Upper lobe of right lung (tissue), 1 donor: ENCODE measurements around the gene PLCB3. TPM values are rescaled to one million over a fixed set of nuclear protein-coding genes. Genes with fewer than 3 reads are reported as not detected.
"Not testable (repeated sequence)": the region's sequence is repeated elsewhere in the genome, so short reads cannot be mapped to it uniquely, and the experiment has no call there.

Experiments
- ATAC-seq: fragments of 200-7000 bp; cut with Tn5 transposase; one replicate; pipeline ENCODE4 v1.9.1; 2020; ENCODE audit warnings: mild to moderate bottlenecking, moderate library complexity
- DNase-seq: peaks from one replicate; pipeline ENCODE4 v3.0.0-alpha.2; 2020
- H3K27ac ChIP-seq: fragments of 200-600 bp; one replicate; pipeline ENCODE4 v1.8.0; 2022
- H3K27me3 ChIP-seq: fragments of 200-600 bp; one replicate; pipeline ENCODE4 v1.8.0; 2022; ENCODE audit warnings: mild to moderate bottlenecking
- H3K36me3 ChIP-seq: fragments of 200-600 bp; one replicate; pipeline ENCODE4 v1.8.0; 2022
- H3K4me1 ChIP-seq: fragments of 200-600 bp; one replicate; pipeline ENCODE4 v1.8.0; 2022
- H3K4me3 ChIP-seq: fragments of 200-600 bp; one replicate; pipeline ENCODE4 v1.8.0; 2022; ENCODE audit warnings: mild to moderate bottlenecking
- H3K9me3 ChIP-seq: fragments of 200-600 bp; one replicate; pipeline ENCODE4 v1.8.0; 2022
- CTCF ChIP-seq: fragments of 200-600 bp; IDR thresholded peaks from one replicate; pipeline ENCODE4 v1.8.0; 2022; ENCODE audit warnings: antibody characterized with exemption
- intact Hi-C: fragments of 100-400 bp; cut with DNase I; formaldehyde crosslinking; loops from one replicate; pipeline ENCODE4 v1.11.0; 2022
- total RNA-seq: library from RNA; stranded (reverse); fragmentation: NEBNext Ultra II Directional; extraction: Animal tissue kit (Norgen Biotek cat#: 25700); gene quantifications from one replicate; pipeline ENCODE4 v1.2.1, GENCODE V29; 2021
- donor health status: DM: no; HTN: yes; CAD: no; lungs with severe emphysema.

PLCB3 gene
- total RNA-seq, 1 donor from 2014 or later, result 32.4 TPM

- H3K4me1 ChIP-seq, result peaks cover 11% of the 10 kb centered on the region
- H3K4me3 ChIP-seq, result no peak overlapping the region
- no peak for TF ChIP-seq CTCF
- no peak for ATAC-seq
- intact Hi-C loops, result no loop called here
- peak overlapping the region; percentile 36 for H3K27ac ChIP-seq
- no peaks in the 10 kb centered on the region for H3K27me3 ChIP-seq
- H3K36me3 ChIP-seq, result peaks cover 26% of the 10 kb centered on the region
- H3K9me3 ChIP-seq, result no peaks in the 10 kb centered on the region
- DNase-seq, result no peak
These were observed 61.6 kb downstream of the PLCB3 start for GRCh38 chr11:64312947-64313346.

GRCh38 chr11:64313491-64314145 lies 62.3 kb downstream of the PLCB3 start:
- Histone ChIP-seq H3K27me3 (no peaks in the 10 kb centered on the region), H3K9me3 (no peaks in the 10 kb centered on the region), H3K36me3 (peaks cover 24% of the 10 kb centered on the region), H3K27ac (peak overlapping the region; percentile 36), H3K4me1 (peaks cover 11% of the 10 kb centered on the region), H3K4me3 (peak overlapping the region; percentile 8)
- DNase-seq (peak; percentile 69), ATAC-seq (no peak)
- TF ChIP-seq CTCF, result no peak
- intact Hi-C loops, result no loop called here

GRCh38 chr11:64314146-64314804 lies 62.9 kb downstream of the PLCB3 start:
- intact Hi-C loops, result no loop called here
- H3K36me3 ChIP-seq, result peaks cover 24% of the 10 kb centered on the region

GRCh38 chr11:64314805-64315561 lies 63.7 kb downstream of the PLCB3 start:
- H3K27ac ChIP-seq, result no peak overlapping the region

More at GRCh38 chr11:64314146-64314804, 62.9 kb downstream of the PLCB3 start:
- TF ChIP-seq CTCF, result no peak
- H3K27ac ChIP-seq, result peak overlapping the region; percentile 36
- peaks cover 16% of the 10 kb centered on the region for H3K4me1 ChIP-seq
- DNase-seq (no peak), ATAC-seq (no peak)
- H3K9me3 ChIP-seq, result no peaks in the 10 kb centered on the region
- no peaks in the 10 kb centered on the region for H3K27me3 ChIP-seq
- no peak overlapping the region for H3K4me3 ChIP-seq

GRCh38 chr11:64315667-64316526 lies 64.6 kb downstream of the PLCB3 start:
- intact Hi-C loops, result not testable (repeated sequence)

More at GRCh38 chr11:64314805-64315561, 63.7 kb downstream of the PLCB3 start:
- Histone ChIP-seq H3K27me3 (no peaks in the 10 kb centered on the region), H3K4me1 (peaks cover 22% of the 10 kb centered on the region), H3K9me3 (no peaks in the 10 kb centered on the region), H3K36me3 (peaks cover 24% of the 10 kb centered on the region), H3K4me3 (no peak overlapping the region)
- intact Hi-C loops, result no loop called here
- DNase-seq (no peak), ATAC-seq (no peak)
- TF ChIP-seq CTCF, result no peak

More at GRCh38 chr11:64315667-64316526, 64.6 kb downstream of the PLCB3 start:
- H3K9me3 ChIP-seq, ATAC-seq, H3K27me3 ChIP-seq, H3K4me3 ChIP-seq, H3K27ac ChIP-seq, DNase-seq: not testable (repeated sequence)
- Histone ChIP-seq H3K4me1 (peaks cover 22% of the 10 kb centered on the region), H3K36me3 (peaks cover 24% of the 10 kb centered on the region)
